HG02571 (cell line): ENCODE measurements around the gene MCF2L2.
"Not testable (repeated sequence)": the region's sequence is repeated elsewhere in the genome, so short reads cannot be mapped to it uniquely, and the experiment has no call there.

Source experiments
- ATAC-seq: cut with Tn5 transposase; IDR thresholded peaks from one replicate; pipeline ENCODE4 v1.9.1; 2021; ENCODE audit warnings: mild to moderate bottlenecking, moderate library complexity; ENCODE audit not compliant: unreplicated experiment

MCF2L2 gene

DNA sequence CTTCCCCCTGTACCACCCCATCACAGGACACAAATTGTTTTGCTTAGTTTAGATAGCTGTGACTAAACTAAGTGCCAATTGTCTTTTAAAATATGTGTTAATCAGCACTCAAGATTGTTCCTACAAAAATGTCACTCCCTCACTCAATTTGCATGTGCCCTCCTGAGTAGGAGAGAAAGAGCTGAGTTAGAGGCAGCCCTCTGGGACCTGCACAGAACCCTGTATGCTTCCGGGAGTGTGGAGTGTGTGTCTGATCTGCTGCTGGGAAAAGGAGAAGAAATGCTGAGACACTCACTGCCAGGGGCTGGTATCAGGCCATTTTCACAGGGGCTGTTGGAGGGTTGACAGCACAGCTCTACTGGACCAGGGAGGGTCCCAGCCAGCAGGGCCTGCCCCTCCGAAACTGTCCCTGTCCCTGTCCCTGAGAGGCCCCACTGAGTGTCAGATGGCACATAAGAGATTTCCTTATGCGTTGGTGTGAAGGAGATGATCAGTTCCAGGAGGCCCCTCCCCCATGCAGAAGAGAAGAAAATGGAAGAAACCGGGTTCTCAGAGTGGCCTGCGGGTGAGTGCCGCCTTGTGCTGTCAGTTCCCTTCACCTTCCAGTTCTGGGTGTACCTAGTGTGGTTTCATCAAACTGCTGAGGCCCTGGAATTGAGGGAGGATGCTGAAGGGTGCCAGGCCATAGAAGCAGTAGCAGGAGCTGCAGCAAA is 179.3 kb downstream of the MCF2L2 start:
- no peak for ATAC-seq

DNA sequence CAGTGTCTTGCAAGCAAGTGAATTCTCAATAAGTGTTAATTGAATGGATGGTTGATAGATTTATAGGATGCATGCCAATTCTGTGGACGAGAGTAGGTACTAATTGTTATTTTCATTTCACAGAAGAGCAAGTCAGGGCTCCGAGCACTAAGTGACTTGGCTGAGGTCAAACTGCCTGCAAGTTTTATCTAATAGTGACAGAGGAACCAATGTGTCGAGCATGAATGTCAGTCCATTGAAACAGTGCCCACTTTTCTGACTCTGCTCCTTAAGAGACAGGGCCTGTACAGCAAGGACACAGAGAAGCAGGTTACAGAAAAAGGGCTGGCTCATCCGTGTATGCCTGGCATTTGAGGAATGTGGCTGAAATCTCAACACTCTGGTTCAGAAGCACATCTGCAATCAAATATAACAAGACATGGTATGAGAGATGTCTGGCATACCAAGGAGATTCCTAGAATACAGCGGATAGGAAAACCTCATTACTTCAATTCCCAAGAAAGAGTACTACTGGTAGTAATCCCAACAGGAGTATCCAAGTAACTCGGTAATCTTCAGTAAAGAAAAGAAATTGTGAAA is 181.3 kb downstream of the MCF2L2 start:
- no peak for ATAC-seq

DNA sequence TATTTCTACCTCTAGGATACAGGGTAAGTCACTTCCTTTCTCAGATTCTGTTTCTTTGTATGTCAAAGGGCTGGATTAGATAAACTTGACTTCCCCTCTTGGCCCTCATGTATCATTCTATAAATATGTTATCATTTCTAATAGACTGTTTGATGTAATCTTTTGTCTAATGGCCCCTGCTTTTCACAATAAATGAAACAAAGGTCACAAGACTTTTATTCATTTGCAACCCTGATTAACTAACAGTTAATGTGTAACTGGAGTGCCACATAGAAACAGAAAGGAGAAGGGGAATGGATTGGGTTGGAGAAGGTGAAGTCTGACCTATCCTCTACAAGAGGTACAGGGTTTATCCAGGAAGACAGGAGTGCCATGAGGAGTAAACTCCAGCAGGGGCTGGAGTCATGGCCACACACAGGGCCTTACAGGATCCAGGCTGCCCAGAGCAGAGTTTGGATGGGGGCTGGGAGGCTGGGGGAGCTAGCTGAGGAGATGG is 183.4 kb downstream of the MCF2L2 start:
- ATAC-seq, result no peak

DNA sequence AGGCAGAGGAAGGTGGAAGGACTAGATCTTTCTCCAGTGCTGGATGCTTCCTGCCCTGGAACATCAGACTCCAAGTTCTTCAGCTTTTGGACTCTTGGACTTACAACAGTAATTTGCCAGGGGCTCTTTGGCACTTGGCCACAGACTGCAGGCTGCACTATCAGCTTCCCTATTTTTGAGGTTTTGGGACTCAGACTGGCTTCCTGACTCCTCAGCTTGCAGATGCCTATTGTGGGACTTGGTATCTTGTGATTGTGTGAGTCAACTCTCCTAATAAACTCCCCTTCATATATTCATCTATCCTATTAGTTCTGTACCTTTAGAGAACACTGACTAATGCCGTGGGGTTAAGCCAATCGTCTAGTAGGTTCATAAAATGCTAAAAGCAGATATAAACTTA is 184.2 kb downstream of the MCF2L2 start:
- ATAC-seq, result no peak

DNA sequence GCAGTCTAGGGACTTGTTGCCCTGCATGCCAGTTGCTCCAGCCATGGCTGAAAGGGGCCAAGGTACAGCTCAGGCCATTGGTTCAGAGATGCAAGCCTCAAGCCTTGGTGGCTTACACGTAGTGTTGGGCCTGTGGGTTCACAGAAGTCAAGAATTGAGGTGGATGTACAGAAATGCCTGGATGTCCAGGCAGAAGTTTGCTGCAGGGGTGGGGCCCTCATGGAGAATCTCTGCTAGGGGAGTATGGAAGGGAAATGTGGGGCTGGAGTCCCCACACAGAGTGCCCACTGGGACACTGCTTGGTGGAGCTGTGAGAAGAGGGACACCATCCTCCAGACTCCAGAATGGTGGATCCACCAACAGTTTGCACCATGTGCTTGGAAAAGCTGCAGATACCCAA is 186.0 kb downstream of the MCF2L2 start:
- no peak for ATAC-seq

DNA sequence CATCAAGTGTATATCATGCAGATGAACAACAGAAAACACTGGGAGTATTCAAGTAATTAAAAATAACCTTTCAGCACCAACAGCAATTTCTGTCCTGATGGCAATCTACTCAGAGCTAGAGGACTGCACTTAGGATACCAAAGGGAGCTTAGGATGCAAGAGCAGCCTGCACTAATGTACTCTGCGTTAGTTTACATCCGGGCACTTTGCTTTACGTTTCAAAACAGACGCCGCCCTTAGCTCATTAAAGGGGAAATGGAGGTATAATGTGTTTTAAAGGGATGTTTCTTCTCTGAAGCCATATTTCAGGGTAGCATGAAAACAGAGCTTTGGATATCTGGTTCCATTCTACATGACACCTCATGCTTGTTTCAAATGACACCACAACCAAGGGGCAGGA is 189.4 kb downstream of the MCF2L2 start:
- ATAC-seq, result no peak

DNA sequence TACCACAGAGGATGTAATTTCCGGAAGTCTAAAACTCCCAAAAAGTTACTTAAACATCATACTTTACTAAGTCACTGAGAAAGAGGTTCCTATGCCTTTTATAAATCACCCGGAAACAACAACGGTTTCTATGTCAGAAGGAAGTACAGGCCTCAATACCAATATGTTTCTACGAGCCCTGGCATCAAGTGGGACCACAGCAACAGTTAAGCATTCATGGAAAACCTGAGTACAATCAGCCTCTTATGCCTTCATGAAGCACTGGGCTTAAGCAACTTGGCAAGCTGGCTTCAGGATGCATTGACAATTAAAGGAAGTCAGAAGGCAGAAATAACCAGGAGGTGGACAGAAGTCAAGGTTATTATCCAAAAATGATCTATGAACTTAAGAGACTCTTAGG is 194.5 kb downstream of the MCF2L2 start:
- no peak for ATAC-seq

DNA sequence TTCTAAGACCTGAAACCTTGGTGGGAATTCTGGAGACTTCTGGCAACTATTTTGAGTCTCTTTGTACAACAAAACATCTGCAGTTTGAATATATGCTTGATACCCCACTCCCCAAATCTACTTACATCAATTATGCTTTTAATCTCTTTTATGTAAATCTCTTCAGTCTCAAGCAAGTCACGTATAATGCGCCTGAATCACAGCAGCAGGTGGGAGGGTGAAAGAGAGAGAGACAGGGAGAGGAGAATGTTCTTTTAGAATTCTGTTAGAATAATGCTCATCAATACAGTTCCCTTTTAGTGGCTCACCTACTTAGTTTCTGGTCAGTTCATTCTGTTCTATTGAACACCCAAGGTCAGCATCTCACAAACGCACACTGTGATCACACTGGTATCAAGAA is 197.6 kb downstream of the MCF2L2 start:
- ATAC-seq, result no peak

DNA sequence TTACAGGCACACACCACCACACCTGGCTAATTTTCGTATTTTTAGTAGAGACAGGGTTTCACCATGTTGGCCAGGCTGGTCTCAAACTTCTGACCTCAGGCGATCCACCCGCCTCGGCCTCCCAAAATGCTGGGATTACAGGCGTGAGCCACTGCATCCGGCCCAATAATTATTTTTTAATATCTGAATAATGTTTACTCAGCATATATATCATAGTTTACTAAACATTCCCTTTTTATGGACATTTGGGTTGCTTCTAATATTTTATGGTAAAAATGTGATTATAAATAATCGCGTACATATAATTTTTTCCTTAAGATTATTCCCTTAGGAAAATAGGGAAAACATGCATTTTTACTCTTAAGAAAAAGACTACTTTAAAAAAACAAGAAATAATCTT is 198.2 kb downstream of the MCF2L2 start:
- ATAC-seq, result not testable (repeated sequence)

DNA sequence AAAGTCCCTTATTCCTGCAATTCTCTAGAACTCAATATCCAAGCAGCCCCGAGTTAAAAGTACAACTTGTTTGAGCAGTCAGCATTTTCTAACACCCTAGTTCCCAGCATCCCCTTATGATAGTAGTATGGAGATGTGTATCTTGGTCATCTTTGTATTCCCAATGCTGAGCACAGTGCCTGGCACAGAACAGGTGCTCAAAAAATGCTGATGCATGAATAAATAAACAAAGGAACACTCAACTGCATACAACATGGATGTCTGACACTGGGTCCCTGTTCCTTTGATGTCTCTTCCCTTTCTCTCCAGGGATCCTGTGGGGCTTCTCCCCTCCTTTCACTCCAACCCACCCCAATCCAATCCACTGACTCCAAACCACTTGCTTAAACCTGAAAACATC is 199.2 kb downstream of the MCF2L2 start:
- ATAC-seq, result no peak

DNA sequence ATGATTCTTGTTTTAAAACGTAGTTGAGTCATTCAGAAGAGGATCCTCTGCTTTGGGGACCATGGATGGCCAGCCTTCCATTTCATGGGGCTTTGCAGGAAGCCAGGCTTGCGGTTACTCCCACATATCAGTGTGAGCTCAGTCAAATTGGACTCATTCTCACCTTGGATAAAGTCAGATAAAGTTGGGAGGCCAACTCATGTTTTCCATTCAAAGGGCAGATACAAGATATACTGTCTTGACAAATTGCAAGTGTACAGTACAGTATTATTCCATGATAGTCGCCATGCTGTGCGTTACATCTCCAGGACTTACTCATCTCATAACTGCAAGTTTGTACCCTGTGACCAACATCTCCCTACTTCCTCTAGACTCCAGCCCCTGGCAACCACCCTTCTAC is 200.8 kb downstream of the MCF2L2 start:
- no peak for ATAC-seq

DNA sequence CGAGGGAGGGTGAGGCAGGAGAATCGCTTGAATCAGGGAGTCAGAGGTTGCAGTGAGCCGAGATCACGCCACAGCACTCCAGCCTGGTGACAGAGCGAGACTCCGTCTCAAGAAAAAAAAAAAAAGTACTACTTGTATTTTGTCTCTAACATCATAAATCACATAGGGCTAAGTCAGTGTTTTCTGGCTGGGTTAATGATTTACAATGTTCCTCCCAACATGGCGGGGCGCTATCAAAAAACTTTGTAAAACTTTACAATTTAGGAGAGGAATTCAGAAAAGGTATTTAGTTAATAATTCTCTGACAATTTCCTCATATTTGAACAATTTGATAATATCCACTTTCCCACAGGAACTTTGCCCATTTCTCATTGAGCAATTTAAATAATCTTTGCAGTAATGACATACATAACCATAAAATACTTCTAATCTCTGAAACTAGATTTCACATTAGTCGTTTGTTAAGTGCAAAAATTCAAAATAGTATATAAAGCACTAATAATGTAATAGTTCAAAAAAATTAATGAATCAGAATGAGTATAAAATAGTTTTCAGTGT is 202.0 kb downstream of the MCF2L2 start:
- ATAC-seq, result no peak

DNA sequence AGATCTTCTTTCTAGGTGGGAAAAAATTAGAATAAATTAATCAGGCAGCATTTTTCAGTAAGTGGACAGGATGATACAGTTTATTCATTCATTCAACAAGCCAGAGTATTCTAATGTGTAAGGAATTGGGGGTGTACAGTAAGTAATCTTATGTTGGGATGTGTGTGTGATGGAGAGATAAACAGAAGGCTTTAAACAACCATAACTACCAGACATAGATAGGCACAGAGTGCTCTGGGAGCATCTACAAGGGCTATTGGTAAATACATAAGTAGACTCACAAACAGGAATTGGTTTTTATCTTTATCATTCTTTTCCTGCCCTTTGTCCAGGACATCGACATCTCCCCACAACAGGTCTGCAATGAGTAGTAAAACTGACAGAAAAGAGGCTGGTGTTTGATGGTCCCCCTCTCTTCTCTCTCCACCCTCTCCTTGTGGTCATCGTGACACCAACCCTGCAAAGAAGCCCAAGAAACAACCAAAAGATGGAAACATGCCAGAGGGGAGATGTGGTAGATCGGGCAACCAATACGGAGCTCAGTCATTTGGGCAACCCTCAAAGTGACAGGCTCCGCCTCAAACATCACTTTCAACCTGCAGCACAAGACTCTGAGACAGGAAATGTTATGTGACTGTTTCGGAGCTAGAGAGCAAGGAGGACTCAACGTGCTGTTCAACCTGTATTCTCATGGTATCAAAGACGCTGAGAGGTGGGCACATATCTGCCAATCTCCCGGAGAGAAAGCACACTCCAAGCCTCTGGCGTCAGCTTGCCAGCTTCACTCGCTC is 204.0 kb downstream of the MCF2L2 start:
- no peak for ATAC-seq

DNA sequence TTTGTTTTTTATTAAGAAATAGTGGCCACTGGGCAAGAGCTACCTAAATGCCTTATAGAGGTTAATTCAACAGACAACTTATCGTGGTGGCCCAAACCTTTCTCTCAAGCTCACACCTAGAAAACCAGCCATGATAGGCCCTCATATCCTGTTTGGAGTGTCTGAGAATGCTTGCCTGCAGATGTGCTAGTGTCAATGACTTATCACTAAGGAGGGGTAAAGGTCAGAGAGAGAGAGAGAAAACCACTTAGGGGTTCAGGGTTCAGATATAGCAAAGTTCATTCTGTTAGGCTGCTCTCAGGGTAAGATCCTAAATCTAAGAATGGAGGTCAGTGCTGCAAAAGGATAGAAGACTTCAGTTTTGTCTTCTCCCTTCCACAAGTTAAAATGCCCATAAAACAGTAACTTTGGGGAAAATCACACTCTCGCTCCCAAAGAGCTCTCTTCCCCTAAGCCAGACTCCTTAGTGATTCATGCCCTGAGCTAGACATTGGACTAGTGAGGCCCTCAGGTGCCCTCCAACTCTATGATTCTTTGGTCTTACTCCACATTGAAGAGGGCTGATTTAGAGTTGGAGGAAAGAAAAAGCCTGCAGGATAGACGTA is 205.7 kb downstream of the MCF2L2 start:
- ATAC-seq, result no peak

DNA sequence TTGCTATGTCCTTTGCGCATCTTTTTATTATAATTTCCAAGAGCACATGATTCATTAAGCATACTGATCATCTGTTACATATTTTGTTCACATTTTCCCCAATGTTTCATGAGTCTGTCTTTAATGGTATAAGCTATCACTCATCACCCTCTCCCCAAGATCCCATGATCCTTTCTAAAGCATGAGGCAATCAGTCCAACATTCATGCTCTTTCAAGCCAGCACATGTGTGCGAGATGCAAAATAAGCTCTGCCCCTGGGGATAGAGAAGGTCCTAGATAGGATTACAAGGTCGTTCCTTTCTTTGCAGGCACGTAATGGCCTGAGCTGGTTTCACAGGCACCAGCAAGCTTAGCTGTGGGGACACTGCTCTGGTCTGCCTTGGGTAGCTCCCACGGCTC is 207.6 kb downstream of the MCF2L2 start:
- no peak for ATAC-seq

DNA sequence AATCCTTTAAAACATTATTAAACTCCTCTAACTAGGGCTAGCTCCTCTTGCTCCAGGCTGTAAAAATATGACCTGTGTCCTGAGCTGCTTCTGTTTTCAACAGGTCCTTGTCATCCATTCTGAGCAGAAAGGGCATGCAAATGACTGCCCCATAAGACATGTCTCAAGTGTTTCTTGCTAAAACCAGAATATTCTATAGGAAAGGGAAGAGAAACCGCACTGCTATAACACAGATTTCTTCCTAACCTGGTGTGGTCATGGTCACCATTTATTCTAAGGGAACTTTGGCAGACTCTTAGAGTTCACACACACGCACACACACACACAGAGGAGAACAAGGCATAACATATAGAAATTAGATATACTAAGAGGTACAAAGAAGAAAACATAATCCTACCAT is 209.6 kb downstream of the MCF2L2 start:
- no peak for ATAC-seq

DNA sequence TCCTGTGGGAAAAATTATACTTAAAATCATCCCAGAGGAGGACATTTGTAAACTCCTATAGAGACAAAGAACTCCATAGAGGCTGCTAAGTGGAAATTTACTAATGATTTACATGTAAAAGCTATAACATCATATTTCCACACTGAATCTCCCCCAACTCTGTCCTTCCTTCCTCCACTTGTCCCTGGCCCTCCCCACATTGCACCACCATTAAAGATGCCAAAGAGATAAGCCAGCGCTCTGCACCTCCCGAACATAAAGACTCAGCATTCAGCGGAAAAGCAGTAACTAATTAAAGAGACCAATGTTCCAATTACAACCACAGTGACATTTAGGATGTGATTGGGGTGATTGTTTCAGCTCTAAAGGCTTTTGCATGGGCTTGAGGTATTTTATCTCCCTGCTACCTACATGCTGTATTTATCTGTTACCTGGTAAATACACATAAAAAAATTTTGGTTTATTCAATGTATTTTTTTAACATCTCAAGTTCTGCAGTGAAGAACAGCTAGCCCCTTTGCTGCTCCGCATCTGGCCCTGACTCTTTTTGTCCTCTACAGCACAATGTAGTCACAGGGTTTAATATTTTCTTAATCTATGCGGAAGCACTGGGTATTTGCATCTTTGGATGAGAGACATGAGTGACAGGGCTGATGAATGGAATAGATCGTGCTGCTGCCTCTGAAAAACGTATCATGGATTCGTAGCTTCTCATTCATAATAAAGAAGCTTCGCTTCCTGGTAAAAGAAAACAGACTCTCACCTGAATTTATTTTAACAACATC is 210.7 kb downstream of the MCF2L2 start:
- no peak for ATAC-seq

DNA sequence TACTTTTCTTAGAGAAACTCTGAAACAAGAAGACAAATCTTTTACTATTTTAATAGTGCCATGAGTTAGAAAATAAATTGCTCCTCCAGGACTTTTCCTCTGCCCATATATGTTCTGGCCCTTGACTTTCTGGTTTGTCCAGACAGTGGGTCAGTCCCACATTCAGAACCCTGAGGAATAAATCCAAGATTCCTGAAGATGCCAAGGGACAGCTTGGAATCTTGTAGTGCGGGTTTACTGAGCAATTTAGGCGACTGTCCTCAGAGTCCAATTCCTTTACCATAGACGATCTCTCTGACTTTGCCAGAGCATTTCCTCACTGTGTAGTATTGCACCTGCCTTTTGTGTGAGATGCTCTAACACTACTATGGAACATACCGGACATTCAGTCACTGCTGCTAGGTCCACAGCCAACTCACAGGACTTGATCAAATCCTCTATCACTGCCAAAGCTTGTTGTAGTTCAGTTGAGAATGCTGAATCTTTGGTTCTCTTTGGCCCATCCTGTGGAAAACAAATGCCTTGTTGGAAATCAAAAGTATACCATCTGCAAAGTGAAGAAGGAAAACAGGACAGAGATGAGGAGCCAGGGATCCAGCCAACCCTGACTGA is 212.7 kb downstream of the MCF2L2 start:
- ATAC-seq, result no peak

DNA sequence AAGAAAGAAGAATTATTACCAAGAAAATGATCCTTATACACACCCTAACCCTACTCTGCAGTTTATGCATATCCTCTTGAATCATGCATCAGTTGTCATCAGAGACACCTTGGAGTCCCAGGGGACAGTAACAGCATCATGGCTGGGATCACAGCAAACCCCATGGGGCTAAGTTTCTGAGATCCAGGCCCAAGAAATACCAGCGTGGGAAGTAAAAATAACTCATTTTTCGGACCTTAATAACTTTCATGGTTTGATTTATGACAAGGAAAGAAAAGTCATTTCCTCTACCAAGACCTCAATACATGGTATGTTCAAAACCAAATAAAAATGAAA is 214.2 kb downstream of the MCF2L2 start:
- ATAC-seq, result no peak
